ENCODE results near the gene C2CD4A.
A peak's percentile ranks its signal among the peaks of the same experiment; 100 is the strongest.

The C2CD4A gene

GRCh38 chr15:62104401-62104800 is 37.6 kb downstream of the C2CD4A start:
- DNase-seq = no peak

GRCh38 chr15:62104846-62105245 is 38.1 kb downstream of the C2CD4A start:
- DNase-seq = no peak

GRCh38 chr15:62105266-62105665 is 38.5 kb downstream of the C2CD4A start:
- DNase-seq = no peak

GRCh38 chr15:62106096-62106495 is 39.3 kb downstream of the C2CD4A start:
- DNase-seq = no peak

- no peak for DNase-seq
Measured at GRCh38 chr15:62107571-62108121, 40.9 kb downstream of the C2CD4A start.

- no peak for DNase-seq
Measured at GRCh38 chr15:62108411-62108810, 41.6 kb downstream of the C2CD4A start.

GRCh38 chr15:62109437-62109836 is 42.7 kb downstream of the C2CD4A start:
- no peak for DNase-seq

- DNase-seq = no peak
Measured at GRCh38 chr15:62109982-62110851, 43.4 kb downstream of the C2CD4A start.

GRCh38 chr15:62112081-62112480 is 45.3 kb downstream of the C2CD4A start:
- no peak for DNase-seq

GRCh38 chr15:62112616-62113593 is 46.1 kb downstream of the C2CD4A start:
- no peak for DNase-seq

- DNase-seq = no peak
Measured at GRCh38 chr15:62115847-62116246, 49.1 kb downstream of the C2CD4A start.

GRCh38 chr15:62118520-62119226 is 51.9 kb downstream of the C2CD4A start:
- DNase-seq = no peak

- DNase-seq = peak in 2 of 5 experiments; percentile 22 to 30
Measured at GRCh38 chr15:62119227-62119864, 52.6 kb downstream of the C2CD4A start.

- no peak for DNase-seq
Measured at GRCh38 chr15:62119874-62120273, 53.1 kb downstream of the C2CD4A start.

Measured in T-helper 2 cell (primary cell).